Fibroblast of lung (primary cell): Measurements from ENCODE around the gene CCDC54.

Source experiments
- CTCF ChIP-seq, 2 donors: IDR thresholded peaks in 1 of 2; conservative IDR thresholded peaks in 1 of 2; 1 replicate in 1 of 2; 2 replicates in 1 of 2; pipeline ENCODE4 v1.5.1; 2011 to 2012; ENCODE audit warnings: low read length in 2 of 2, control low read depth in 1 of 2, inconsistent platforms in 1 of 2, low read depth in 1 of 2, mild to moderate bottlenecking in 1 of 2
- EZH2 ChIP-seq: IDR thresholded peaks from 2 replicates; pipeline ENCODE4 v1.5.1; 2012; ENCODE audit warnings: low read length, control low read depth, mild to moderate bottlenecking; ENCODE audit errors: missing control alignments

GRCh38 chr3:107384907-107385306 lies 7.7 kb downstream of the CCDC54 start:
- TF ChIP-seq CTCF (conservative IDR thresholded peaks at IDR 0.05 in 1 of 2, IDR thresholded peaks at IDR 0.05 in 1 of 2; ENCODE audit: low read depth in 1 of 2, low read length in 2 of 2) (no peak), EZH2 (no peak)
